ENCODE results near the gene CDC42SE2. TPM values are rescaled to one million over a fixed set of nuclear protein-coding genes. Genes with fewer than 3 reads are reported as not detected.
"Not testable (repeated sequence)": the region's sequence is repeated elsewhere in the genome, so short reads cannot be mapped to it uniquely, and the experiment has no call there.

The CDC42SE2 gene
- total RNA-seq, 1 donor from 2014 or later: 26.0 TPM

GRCh38 chr5:131363811-131364506 lies 100.1 kb downstream of the CDC42SE2 start:
- no peak for DNase-seq (ENCODE audit: extremely low read depth, low read depth, low spot score)

GRCh38 chr5:131364507-131365050 lies 100.7 kb downstream of the CDC42SE2 start:
- DNase-seq (ENCODE audit: extremely low read depth, low read depth, low spot score): no peak

- DNase-seq (ENCODE audit: extremely low read depth, low read depth, low spot score): no peak
These were observed 102.6 kb downstream of the CDC42SE2 start for GRCh38 chr5:131366428-131366827.

- no peak for DNase-seq (ENCODE audit: extremely low read depth, low read depth, low spot score)
These were observed 103.5 kb downstream of the CDC42SE2 start for GRCh38 chr5:131367219-131367860.

- DNase-seq (ENCODE audit: extremely low read depth, low read depth, low spot score): no peak
These were observed 105.0 kb downstream of the CDC42SE2 start for GRCh38 chr5:131368866-131369265.

- DNase-seq (ENCODE audit: extremely low read depth, low read depth, low spot score): no peak
These were observed 105.7 kb downstream of the CDC42SE2 start for GRCh38 chr5:131369558-131369957.

- no peak for DNase-seq (ENCODE audit: extremely low read depth, low read depth, low spot score)
These were observed 108.0 kb downstream of the CDC42SE2 start for GRCh38 chr5:131371835-131372234.

- DNase-seq (ENCODE audit: extremely low read depth, low read depth, low spot score): no peak
These were observed 109.4 kb downstream of the CDC42SE2 start for GRCh38 chr5:131373265-131373664.

GRCh38 chr5:131375351-131375750 lies 111.5 kb downstream of the CDC42SE2 start:
- DNase-seq (ENCODE audit: extremely low read depth, low read depth, low spot score): no peak

- no peak for DNase-seq (ENCODE audit: extremely low read depth, low read depth, low spot score)
These were observed 113.5 kb downstream of the CDC42SE2 start for GRCh38 chr5:131377346-131377745.

- no peak for DNase-seq (ENCODE audit: extremely low read depth, low read depth, low spot score)
These were observed 114.0 kb downstream of the CDC42SE2 start for GRCh38 chr5:131377785-131378325.

- no peak for DNase-seq (ENCODE audit: extremely low read depth, low read depth, low spot score)
These were observed 115.1 kb downstream of the CDC42SE2 start for GRCh38 chr5:131378721-131379541.

GRCh38 chr5:131379723-131380122 lies 115.9 kb downstream of the CDC42SE2 start:
- peak; percentile 96 for DNase-seq (ENCODE audit: extremely low read depth, low read depth, low spot score)

- DNase-seq (ENCODE audit: extremely low read depth, low read depth, low spot score): not testable (repeated sequence)
These were observed 116.4 kb downstream of the CDC42SE2 start for GRCh38 chr5:131380238-131380637.

GRCh38 chr5:131381021-131381420 lies 117.2 kb downstream of the CDC42SE2 start:
- DNase-seq (ENCODE audit: extremely low read depth, low read depth, low spot score): no peak

GRCh38 chr5:131381777-131382176 lies 117.9 kb downstream of the CDC42SE2 start:
- no peak for DNase-seq (ENCODE audit: extremely low read depth, low read depth, low spot score)

- no peak for DNase-seq (ENCODE audit: extremely low read depth, low read depth, low spot score)
These were observed 118.8 kb downstream of the CDC42SE2 start for GRCh38 chr5:131382407-131383395.

- DNase-seq (ENCODE audit: extremely low read depth, low read depth, low spot score): no peak
These were observed 120.3 kb downstream of the CDC42SE2 start for GRCh38 chr5:131384173-131384572.

- DNase-seq (ENCODE audit: extremely low read depth, low read depth, low spot score): no peak
These were observed 120.9 kb downstream of the CDC42SE2 start for GRCh38 chr5:131384616-131385214.

All from glomerular endothelial cell (primary cell).